ENCODE measurements around the gene NPFF.

NPFF gene

DNA sequence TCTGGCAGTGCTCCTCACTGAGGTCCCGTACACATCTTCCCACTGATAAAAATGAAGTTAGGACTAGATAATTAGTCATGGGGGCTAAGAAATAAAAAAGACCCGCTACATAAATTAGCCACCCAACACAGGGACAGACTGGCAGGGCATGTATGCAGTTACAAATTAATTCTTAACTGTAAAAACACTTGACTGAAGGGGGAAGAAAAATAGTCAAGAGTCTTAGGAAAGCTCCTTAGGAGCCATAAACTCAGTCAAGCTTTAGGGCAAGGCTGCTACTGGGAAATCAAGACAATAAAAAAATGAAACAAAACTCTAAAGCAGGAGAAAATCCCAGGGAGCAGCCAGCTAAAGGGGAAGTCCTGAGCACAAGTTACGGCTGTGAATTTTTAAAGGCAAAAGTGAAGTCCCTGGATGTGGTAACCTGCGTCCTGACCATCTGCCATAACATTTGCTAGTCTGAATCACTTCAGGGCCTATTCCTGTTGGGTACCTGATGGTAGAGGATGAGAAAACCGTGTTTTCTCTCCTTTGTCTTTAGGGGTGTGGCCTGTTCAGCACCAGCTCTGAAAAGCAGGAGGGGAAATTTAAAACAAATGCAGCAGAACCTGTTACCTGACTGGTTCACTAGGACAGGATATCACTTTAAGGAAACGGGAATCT is 7.5 kb upstream of the NPFF start:
- no peak for DNase-seq

DNA sequence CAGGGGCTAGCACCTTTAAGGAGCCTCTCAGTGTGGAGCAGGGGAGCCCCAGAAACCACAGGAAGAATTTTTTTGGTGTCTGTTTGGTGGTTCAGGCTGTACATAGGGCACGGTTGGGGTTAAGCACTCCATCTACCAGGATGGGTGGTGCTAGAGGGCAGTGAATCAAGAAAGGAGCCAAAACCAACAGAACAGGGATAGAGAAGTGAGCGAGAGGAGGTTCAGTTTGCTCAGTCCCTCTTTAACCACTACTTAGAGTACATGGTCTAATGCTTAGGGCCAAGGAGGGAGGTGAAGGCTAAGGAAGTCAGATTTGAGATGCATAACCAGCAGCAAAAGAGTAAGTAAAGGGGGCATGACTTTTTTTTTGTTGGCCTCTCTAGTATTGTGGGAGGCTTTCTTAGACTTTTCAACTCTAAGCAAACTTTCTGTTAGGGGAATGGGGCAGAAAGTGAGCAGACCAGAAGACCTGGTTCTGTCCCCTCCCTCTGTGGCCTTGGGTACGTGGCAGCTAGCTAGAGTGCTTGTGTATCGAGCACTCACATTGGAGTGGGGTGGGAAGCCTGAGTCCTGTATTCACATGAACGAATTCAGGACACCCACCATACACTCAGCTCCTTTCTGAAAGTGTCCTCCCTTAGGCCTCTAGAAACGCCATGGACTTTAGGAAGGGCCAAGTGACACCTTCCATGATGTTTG is 6.6 kb upstream of the NPFF start:
- DNase-seq = no peak

DNA sequence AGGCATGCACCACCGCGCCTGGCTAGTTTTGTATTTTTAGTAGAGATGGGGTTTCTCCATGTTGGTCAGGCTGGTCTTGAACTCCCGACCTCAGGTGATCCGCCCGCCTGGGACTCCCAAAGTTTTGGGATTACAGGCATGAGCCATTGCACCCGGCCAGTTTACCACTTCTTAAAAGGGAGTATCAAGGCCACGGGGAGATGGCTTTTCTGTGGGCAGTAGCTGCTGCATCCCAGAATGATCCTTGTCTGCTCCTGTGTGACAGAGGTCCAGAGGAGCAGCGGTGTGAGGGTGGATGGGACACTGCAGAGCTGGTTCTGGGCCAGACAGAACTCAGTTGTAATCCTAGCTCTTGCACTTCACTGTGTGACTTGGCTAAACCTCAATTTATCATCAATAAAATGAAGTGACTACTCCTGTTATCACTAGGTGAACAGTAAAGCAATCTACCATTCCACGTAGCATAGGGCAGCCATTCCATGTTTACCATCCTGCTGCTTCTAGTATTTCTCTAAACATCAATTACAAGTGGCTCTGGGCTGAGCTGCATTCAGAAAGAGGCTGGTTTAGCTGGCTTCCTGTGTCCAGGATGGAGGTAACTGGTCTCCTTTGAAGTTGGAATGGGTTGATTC is 3.0 kb upstream of the NPFF start:
- DNase-seq = no peak

DNA sequence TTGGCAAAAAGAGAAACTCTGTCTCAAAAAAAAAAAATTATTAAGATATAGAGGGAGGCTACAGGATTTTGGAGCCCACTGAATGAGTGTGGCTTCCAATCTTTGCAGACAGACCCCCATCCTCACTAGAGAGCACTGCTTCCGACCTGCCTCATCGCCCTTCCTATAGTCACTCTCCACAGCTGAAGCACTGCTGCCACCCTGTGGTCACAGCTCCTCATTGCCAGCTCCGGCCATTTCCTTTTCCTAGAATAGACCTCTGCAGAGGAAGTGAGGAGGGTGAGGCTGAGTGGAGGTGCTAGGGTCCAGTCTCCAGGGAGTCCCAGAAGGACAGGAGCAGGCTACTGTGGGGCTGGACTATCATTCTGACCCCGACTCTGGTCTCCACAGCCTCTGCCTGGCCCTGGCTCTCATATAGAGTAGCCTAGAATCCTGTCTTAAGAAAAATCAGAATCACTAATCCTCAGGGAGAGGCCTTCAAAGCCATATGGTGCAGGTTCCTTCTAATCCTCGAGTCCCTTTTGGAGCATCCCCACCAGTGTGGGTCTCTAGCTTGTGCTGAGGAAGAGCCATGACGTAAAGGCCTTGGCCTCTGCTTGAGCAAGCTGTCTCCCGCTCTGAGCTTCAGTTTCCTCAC is 1.4 kb upstream of the NPFF start:
- peak in 49 of 51 donors; percentile 17 to 88 (median 64) for DNase-seq

DNA sequence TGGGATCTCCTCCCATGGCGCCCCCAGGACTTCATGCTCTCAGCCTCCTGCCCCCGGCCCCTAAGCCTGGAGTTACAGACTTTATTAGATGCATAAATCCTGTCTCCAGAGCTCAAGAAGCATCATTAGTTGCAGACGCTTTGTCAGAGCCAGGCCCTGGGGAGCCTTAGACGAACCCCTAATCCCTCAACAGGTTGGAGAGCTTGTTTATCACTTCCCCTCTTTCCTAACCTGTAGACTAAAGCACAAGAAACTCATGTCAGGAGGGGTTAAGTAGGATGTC is 260 bp upstream of the NPFF start:
- DNase-seq = no peak

DNA sequence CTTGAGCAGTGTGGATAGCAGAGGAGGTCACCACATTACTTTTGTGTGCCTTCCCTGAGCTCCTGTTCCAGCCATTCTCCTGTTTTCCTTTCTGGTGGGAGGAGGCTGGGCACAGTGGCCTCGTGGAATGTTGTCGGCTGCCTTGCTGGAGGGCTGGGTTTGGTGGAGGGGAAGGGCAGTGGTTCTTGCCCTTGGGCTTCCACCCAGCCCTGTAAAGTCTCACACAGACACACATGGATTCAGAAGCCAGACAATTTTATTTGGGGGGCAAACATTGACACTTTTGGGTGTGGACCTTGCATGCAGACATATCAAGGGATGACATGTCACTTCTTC is 866 bp downstream of the NPFF start:
- DNase-seq = no peak

DNA sequence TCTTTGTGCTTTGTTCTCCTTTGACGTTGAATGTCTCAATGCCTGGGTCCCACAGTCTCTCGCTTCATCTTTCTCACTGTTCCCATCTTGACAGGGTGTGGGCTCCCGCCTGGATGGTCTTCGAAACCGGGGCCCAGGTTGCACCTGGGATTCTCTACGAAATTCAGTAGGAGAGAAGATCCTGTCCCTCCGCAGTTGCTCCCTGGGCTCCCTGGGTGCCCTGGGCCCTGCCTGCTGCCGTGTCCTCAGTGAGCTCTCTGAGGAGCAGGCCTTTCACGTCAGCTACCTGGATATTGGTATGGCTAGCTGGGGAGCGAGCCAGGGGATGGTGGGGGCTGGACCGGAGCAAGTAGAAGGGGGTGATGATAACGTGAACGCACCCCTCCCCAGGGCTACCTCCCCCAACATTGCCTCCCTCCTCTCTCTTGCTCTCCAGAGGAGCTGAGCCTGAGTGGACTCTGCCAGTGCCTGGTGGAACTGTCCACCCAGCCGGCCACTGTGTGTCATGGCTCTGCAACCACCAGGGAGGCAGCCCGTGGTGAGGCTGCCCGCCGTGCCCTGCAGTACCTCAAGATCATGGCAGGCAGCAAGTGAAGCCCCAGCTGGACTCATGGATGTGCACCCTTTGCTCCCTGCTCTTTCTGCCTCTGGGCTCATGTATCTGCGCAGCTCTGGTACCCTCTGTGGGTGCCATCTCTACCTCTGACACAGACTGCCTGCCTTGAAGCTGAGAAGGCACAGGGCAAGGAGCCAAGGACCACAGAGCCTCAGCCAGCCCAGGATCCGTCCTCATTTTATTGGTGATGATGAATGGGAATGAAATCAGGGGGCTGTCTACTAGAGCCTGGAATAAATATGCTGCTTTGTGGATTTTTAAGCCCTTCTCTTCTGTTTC is 1.5 kb downstream of the NPFF start:
- no peak for DNase-seq

DNA sequence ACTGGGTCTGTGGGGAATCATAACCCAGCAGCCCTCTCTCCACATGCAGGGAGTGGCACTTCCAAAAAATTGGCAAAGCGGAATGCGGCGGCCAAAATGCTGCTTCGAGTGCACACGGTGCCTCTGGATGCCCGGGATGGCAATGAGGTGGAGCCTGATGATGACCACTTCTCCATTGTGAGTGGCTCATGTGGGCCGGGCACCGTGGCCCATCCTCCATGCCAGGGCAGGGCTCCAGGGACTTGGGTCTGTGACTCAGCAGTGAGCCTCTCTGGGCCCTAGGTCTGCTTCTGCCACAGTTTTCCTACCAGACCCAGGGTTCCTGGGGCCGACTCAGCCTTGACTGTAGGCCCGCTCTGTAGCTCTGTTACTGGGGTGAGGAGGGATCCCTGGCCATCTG is 2.2 kb downstream of the NPFF start:
- peak in 24 of 51 donors; percentile 7 to 78 (median 36) for DNase-seq

DNA sequence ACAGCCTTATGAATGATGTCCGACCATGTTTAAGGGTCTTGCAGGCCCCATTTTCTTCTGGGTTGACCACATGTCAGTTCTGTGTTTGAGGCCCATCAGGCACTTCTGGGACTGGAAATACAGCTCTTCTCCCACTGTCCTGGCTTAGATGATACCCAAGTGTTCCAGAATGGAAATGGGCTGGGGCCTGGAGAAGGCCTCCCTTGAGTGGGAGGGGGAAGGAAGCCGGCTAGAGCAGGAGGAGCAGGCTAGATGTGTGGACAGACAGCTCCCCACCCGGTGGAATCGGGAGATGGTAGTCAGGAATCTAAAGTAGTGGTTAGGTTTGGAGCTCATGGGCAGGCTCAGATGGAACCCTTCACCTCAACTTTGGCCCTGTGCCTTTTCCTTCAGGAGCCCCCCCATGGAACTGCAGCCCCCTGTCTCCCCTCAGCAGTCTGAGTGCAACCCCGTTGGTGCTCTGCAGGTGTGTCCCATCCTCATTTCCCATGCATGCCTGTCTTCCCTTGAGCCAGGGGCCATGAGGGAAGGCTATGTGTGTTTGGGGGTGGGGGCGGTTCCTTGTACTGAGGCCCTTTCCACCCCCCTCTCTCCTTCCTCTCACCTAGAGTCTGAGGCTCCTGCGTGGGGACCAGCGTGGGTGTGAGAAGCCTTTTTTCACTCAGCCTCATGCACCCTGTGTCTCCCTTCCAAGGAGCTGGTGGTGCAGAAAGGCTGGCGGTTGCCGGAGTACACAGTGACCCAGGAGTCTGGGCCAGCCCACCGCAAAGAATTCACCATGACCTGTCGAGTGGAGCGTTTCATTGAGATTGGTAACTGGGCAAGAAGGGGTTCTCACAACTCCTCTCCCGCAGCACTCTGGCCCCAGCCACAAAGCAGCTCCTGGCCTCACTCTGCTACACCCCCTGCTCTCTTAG is 3.0 kb downstream of the NPFF start:
- DNase-seq = no peak

DNA sequence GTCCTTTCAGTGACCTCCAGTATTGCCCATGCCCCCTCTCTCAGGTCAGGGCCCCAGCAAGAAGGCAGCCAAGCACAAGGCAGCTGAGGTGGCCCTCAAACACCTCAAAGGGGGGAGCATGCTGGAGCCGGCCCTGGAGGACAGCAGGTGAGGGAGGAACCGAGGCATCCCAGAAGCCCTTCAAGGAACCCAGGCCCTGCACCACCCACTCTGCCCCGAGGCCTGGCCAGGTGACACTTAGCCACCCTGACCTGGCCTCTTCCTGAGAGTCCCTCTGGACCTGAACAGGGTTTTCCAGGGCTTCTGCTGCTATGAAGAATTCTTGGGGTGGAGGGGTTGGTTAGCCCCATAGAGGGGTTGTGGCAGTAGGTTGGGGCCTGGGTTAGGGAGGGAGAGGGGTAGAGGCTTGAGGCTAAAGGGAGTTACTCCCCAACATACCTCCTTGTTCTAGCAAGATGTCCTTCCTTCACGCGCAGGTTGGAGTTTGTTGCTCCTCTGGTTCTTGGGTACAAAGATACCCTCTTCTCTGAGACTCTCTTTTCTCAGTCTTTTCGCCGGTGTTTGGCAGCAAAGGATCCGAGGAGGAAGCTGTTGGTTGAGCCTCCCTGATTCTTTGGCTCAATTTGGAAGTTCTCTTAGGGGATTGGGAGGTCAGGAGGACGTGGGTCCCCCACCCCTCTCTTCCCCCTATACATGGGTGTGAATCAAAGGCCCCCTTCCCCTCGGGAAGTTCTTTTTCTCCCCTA is 4.1 kb downstream of the NPFF start:
- DNase-seq = no peak

DNA sequence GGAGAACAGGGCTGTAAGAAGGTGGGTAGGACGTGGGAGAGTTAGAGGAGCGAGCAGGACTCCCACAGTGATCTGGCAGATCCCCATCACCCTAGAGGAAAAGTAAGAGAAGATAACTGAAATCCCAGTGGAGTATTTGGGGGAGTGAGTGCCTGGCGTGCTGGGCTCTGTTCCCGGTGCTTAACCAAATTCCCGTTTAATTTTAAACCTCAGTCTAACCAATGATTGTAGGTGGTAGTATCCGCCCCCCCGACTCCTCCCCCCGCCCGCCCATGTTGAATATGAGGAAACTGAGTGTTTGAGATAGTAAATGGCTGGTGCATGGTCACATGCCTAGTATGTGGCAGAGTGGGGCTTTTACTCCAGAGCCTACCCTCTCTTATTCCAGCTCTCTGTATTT is 5.0 kb downstream of the NPFF start:
- DNase-seq = no peak

DNA sequence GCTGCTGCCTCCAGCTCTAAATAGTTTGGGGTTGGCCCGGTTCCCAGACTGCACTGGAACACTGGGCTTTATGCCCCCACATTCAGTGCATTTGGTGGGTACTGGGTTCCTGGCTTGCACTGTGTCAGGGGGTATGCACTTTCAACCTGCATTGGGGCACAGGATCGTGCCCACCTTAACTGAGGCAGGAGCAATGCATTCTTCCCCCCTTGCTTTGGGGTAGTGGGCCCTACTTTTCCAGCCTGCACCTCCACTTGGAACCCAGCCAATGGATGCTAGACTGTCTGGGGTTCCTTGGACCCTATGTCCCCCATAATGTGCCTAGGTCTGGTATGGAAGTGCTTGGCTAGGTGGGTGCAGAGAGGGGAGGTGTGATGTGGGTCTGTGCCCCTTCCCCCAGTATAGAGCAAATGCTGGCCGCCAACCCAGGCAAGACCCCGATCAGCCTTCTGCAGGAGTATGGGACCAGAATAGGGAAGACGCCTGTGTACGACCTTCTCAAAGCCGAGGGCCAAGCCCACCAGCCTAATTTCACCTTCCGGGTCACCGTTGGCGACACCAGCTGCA is 5.6 kb downstream of the NPFF start:
- DNase-seq = no peak

DNA sequence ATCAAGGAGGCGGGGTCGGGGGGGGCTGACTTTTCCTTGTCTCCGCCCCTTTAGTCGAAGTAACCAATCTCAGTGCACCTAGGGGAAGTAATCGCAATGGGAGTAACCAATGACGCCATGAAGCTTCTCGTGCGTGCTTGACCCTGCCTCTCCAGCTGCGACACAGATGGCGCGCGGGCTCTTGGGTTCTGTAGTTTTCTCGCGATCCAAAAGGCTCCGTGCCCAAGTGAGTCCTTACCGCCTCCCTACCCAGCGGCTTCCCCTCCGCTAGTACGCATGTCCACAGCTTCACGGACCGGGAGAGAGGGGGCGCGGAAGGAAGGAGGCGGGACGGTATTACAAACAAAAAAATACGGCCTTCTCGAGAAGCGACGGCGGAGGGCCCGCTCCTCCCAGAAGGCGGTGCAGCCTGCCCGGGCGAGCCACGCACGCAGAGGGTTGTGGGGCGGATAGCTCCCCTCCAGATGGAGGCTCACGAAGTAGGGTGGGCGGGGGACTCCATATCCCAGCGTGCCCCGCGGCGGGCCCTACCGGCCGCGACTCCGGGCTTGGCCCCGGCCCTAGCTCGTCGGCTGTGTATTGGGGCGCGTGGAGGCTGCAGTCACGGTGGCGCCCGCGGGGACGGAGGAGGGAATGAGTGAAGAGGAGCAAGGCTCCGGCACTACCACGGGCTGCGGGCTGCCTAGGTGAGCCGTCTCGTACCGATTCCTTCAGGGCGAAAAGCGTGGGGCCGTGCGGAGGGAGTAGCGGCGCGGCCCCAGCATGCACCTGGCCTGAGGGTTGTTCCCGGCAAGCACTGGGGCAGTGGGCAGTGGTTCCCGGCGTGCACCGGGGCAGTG is 6.3 kb downstream of the NPFF start, which contains the start of gene TARBP2:
TSS of gene TARBP2 (plus strand) at position 508 of the 839 bp plus-strand sequence. CDS start at position 634, 126 bp downstream.
- peak; percentile 94 to 100 (median 98) for DNase-seq

DNA sequence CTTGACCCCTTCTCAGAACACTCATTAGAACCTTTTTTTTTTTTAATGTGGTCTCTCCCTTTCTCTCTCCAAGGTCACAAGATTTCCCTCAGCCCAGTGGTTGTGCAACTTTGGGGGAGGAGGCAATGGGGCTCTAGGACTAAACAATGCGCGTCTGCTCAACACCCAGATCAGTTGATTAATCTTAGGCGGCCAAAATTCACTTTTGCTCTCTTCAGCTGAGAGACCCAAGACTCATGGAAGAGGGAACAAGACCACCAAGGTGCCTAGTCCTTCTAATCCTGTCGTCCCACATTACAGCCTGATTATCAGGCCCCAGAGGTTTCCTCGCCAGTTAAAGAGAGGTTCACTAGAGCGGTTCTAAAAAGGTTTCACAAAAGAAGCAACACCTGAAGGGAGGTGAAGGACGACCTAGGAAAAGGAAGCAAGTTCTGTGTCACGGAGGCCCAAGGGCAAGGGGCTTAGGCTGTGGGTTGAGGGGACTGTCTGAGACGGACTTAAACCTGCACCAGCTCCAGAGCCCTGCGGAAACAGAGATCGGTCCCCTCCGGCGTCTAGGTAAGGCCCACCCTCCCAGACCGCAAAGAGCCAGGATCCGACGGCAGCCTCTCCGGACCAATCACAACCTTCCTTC is 7.0 kb downstream of the NPFF start:
- peak in 7 of 51 donors; percentile 26 to 84 (median 56) for DNase-seq

DNA sequence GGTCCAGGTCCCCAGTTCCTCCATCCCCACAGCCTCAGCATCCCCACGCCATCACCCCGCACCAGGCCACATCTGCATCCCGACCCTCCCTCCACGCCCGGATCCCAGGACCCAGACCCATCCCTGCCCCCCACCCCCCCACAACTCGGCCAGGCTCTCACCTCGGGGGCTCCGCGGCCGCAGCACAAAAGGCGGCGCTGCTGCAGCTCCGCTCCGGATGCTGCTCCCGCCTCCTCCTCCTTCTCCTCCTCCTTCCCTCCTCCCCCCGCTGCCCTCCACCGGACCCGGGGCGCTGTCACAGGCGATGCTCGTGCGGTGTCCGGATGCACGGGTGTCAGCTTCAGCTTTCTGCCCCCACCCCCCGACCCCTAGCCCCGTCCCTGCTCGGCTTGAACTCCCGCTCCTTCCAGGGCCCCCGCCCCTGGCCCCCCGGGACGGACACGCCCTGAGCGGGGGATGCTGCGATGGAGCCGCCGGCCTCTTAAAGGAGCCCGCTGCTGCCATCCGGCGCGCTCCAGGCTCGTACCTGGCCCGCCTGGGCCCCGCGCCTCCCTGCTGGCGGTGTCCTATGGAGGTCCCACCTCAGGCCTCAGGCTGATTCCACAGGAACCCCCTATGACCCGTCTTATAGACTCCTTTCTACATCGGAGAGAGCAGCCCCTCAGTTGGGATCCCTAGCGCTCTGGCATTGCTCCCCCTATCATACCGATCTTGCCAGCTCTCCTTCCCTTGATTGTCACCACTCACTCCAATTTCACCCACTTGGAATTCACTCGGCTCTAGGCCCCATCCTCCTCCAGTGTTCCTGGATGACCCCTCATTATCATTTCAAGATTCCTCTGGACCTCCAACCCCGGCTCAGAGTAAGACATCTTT is 7.8 kb downstream of the NPFF start, which contains the start of gene MAP3K12:
TSS of gene MAP3K12 (minus strand) at position 193 of the 876 bp plus-strand sequence. CDS start 12,067 bp downstream, outside the sequence.
- peak in 50 of 51 donors; percentile 27 to 84 (median 67) for DNase-seq

DNA sequence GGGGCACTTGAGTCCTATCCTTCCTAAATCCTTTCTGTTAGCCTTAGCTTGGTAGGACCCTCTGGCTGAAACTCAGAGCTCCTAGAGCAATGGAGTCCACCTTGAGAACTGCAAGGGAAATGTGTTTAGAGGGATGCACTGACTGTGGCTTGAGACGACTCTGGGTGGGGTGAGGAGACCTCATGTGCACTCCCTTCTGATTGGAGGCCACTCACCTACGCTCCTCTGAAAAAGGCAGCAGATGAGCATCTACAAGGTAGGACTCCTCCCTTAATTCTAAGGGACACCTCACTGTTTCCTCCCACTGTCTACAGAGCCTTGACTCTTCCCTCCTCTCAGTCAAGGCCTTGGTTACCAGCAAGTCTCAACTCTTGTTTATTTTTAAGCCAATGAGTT is 9.1 kb downstream of the NPFF start:
- DNase-seq = no peak

DNA sequence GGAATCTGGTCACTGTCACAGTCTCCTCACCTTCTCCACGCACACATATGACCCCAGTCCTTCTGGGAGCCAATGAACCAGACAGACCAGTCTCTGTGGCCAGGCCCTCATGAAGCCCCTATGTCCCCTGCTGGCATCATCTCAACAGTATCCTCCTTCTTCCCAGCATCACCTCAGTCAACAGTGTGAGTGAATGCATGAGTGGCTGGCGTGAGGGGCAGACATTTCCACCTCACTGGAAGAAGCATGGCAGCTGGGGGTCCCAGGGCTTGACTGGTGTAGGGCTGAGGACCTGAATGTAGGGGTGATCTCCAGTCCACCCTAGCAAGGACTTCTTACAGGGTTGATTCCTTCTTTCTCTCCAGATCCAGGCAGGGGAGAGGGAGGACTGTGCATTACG is 9.8 kb downstream of the NPFF start:
- no peak for DNase-seq

Measured in hypothalamus (tissue), 51 donors.